Ishikawa (cell line): ENCODE data around the gene SLC9A6.

Experiments
- CEBPB ChIP-seq: IDR thresholded peaks from 2 replicates; pipeline ENCODE4 v1.6.1; 2012
- CREB1 ChIP-seq: IDR thresholded peaks from 2 replicates; pipeline ENCODE4 v1.6.1; 2012; ENCODE audit warnings: low read depth
- EGR1 ChIP-seq: IDR thresholded peaks from 2 replicates; pipeline ENCODE4 v1.6.1; 2012
- EP300 ChIP-seq: IDR thresholded peaks from 2 replicates; pipeline ENCODE4 v1.6.1; 2012; ENCODE audit warnings: borderline replicate concordance
- FOXM1 ChIP-seq: IDR thresholded peaks from 2 replicates; pipeline ENCODE4 v1.6.1; 2012; ENCODE audit warnings: low read depth, borderline replicate concordance
- NFIC ChIP-seq: IDR thresholded peaks from 2 replicates; pipeline ENCODE4 v1.6.1; 2012
- RAD21 ChIP-seq: IDR thresholded peaks from 2 replicates; pipeline ENCODE4 v1.6.1; 2012; ENCODE audit warnings: low read depth
- TAF1 ChIP-seq: IDR thresholded peaks from 2 replicates; pipeline ENCODE4 v1.6.1; 2012; ENCODE audit warnings: low read depth, mild to moderate bottlenecking
- TCF12 ChIP-seq: IDR thresholded peaks from 2 replicates; pipeline ENCODE4 v1.6.1; 2012; ENCODE audit warnings: low read depth
- TEAD4 ChIP-seq: IDR thresholded peaks from 2 replicates; pipeline ENCODE4 v1.6.1; 2012
- YY1 ChIP-seq: IDR thresholded peaks from 2 replicates; pipeline ENCODE4 v1.6.1; 2012; ENCODE audit warnings: low read depth
- ZBTB7A ChIP-seq: IDR thresholded peaks from 2 replicates; pipeline ENCODE4 v1.6.1; 2012; ENCODE audit warnings: low read depth
- TF ChIP-seq, protein P1 (sequence below): IDR thresholded peaks from 2 replicates; pipeline ENCODE4 v1.6.1; 2012; ENCODE audit warnings: low read depth, mild to moderate bottlenecking
- TF ChIP-seq, protein P2 (sequence below): IDR thresholded peaks from 2 replicates; pipeline ENCODE4 v1.6.1; 2012
- TF ChIP-seq, protein P3 (sequence below): IDR thresholded peaks from 2 replicates; pipeline ENCODE4 v1.6.1; 2012

The SLC9A6 gene

GRCh38 chrX:136047016-136047642, 61.9 kb downstream of the SLC9A6 start:
- TF ChIP-seq RAD21 (no peak), CREB1 (no peak), CEBPB (no peak), EGR1 (no peak), ZBTB7A (no peak), NFIC (no peak), EP300 (no peak), TEAD4 (no peak)
- TF ChIP-seq, protein P1, sequence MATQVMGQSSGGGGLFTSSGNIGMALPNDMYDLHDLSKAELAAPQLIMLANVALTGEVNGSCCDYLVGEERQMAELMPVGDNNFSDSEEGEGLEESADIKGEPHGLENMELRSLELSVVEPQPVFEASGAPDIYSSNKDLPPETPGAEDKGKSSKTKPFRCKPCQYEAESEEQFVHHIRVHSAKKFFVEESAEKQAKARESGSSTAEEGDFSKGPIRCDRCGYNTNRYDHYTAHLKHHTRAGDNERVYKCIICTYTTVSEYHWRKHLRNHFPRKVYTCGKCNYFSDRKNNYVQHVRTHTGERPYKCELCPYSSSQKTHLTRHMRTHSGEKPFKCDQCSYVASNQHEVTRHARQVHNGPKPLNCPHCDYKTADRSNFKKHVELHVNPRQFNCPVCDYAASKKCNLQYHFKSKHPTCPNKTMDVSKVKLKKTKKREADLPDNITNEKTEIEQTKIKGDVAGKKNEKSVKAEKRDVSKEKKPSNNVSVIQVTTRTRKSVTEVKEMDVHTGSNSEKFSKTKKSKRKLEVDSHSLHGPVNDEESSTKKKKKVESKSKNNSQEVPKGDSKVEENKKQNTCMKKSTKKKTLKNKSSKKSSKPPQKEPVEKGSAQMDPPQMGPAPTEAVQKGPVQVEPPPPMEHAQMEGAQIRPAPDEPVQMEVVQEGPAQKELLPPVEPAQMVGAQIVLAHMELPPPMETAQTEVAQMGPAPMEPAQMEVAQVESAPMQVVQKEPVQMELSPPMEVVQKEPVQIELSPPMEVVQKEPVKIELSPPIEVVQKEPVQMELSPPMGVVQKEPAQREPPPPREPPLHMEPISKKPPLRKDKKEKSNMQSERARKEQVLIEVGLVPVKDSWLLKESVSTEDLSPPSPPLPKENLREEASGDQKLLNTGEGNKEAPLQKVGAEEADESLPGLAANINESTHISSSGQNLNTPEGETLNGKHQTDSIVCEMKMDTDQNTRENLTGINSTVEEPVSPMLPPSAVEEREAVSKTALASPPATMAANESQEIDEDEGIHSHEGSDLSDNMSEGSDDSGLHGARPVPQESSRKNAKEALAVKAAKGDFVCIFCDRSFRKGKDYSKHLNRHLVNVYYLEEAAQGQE, result no peak

- TF ChIP-seq FOXM1 (no peak), CREB1 (no peak), EGR1 (no peak), RAD21 (no peak), ZBTB7A (no peak), TCF12 (no peak), NFIC (no peak), EP300 (no peak), TEAD4 (no peak), YY1 (no peak), CEBPB (no peak), TAF1 (no peak)
- TF ChIP-seq, protein P1, result no peak
- TF ChIP-seq, protein P2, sequence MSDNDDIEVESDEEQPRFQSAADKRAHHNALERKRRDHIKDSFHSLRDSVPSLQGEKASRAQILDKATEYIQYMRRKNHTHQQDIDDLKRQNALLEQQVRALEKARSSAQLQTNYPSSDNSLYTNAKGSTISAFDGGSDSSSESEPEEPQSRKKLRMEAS, result no peak
- TF ChIP-seq, protein P3, sequence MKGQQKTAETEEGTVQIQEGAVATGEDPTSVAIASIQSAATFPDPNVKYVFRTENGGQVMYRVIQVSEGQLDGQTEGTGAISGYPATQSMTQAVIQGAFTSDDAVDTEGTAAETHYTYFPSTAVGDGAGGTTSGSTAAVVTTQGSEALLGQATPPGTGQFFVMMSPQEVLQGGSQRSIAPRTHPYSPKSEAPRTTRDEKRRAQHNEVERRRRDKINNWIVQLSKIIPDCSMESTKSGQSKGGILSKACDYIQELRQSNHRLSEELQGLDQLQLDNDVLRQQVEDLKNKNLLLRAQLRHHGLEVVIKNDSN, result no peak
These were observed 62.7 kb downstream of the SLC9A6 start for GRCh38 chrX:136047969-136048368.

DNA sequence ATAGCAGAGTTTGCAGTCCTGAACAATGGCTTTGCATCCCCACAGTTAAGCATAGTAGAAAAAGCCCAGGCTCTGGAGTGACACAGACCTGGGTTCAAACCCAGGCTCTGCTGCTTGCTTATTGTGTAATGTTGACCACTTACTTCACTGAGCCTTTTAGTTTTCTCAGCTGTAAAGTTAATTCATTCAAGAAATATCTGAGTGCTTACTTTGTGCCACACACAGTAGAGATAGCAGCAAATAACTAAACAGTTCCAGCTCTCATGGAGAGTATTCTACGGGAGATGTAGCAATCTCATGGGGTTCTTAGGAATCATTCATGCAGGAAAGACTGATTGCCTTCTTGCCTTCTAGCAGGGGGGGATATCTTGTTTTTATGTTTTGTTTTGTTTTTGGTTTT, 63.2 kb downstream of the SLC9A6 start:
- TF ChIP-seq TAF1 (no peak), NFIC (no peak), EP300 (no peak), TEAD4 (no peak)
- TF ChIP-seq, protein P2, result no peak

DNA sequence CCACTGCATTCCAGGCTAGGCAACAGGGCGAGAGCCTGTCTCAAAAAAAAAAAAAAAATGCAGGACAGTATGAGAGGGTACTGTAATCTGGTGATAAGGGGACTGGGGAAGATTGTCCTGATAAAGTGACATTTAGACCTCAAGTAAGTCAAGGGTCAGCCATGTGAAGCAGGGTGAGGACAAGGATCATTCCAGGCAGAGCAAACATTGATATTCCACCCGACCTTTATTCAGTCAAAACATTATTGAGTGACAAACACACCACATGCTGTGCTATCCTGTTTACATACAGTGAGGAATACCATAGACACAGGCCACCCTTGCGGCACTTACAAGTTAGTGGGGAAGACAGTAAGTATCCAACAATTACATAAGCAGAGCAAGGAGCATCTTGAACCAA, 64.4 kb downstream of the SLC9A6 start:
- no peak for TF ChIP-seq TEAD4

DNA sequence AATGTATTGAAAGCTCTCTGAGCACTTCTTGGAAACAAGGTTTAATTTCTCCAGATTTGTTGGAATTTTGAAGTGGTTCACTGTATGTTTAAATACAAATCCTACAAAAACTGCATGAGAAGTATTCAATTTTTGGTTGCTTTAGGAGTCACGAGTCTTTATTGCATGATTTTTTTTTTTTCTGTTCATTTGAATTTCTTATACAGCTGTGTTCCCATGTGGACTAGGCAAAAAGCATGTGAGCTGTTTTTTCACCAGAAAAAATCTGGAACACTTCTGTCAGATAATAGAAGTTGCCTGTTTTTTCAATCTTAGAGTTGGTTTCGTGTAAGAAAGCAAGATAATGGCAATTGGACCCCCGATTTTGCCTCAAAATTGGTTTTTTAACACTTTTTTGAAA, 66.4 kb downstream of the SLC9A6 start:
- TF ChIP-seq, protein P3, result no peak
- TF ChIP-seq EP300 (no peak), NFIC (no peak), TCF12 (no peak), FOXM1 (no peak), ZBTB7A (no peak), TEAD4 (no peak), CEBPB (no peak), CREB1 (no peak)
- TF ChIP-seq, protein P1, result no peak
- TF ChIP-seq, protein P2, result no peak
